NT2/D1 (cell line): ENCODE results near the gene IL17REL.

Experiments
- SUZ12 ChIP-seq: IDR thresholded peaks from 2 replicates; pipeline ENCODE4 v1.6.1; 2011; ENCODE audit not compliant: insufficient read length, insufficient read depth; ENCODE audit errors: extremely low read depth
- YY1 ChIP-seq: IDR thresholded peaks from 2 replicates; pipeline ENCODE4 v1.6.1; 2011; ENCODE audit not compliant: insufficient read length, insufficient read depth

DNA sequence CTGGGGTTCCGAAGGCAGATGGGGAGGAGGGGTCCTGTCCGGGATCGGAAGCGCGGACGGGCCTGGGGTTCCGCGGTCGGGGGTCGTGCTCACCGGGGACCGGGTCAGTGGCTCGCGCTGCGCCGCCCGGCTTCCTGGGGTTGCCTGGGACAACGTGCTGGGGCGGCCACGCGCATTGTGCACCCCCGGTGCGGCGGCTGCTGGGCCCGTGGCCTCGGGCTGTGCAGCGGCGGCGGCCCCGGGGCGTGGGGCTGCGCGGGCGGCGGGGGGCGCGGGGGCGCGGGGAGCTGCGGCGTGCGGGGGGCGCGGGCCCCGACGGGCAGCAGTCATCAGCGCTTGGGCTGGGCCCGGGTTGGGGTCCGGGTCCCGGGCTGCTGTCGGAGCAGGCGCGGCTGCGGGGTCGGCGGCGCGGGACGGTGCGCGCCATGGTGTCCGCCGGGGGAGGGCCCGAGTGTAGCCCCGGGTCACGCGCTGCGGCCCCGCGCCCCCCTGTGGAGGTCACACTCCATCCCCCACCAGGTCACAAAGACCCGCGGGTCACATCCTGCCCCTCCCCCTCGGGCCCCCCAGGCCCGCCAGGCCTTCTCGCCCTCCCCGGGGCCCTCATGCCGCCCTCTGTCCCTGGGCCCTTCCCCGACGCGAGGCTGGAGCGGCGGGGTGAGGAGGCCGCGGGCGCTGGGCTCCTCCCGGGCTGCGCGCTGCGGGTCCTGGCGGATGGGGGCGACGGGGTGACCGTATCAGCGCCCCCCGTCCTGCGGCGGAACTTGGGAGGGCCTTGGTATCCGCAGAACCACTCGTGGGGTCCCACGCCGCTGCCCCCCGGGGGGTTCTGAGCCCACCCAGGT lies 45.7 kb upstream of the IL17REL start, which contains the start of gene TTLL8:
- TF ChIP-seq YY1 (no peak), SUZ12 (no peak)
